Bone marrow (tissue), 2 donors: ENCODE measurements around the gene NDC1.
"Not testable (repeated sequence)": the region's sequence is repeated elsewhere in the genome, so short reads cannot be mapped to it uniquely, and the experiment has no call there.

Experiments
- DNase-seq, 2 donors: peaks; one replicate each; lab custom pipeline; 2025; lab: John Stamatoyannopoulos, UW

The NDC1 gene

GRCh38 chr1:53763911-53764310, 74.2 kb downstream of the NDC1 start:
- no peak for DNase-seq

- no peak for DNase-seq
These were observed 74.6 kb downstream of the NDC1 start for GRCh38 chr1:53763461-53763860.

- not testable (repeated sequence) for DNase-seq
These were observed 77.6 kb downstream of the NDC1 start for GRCh38 chr1:53760497-53760896.

- DNase-seq: no peak
These were observed 82.2 kb downstream of the NDC1 start for GRCh38 chr1:53755874-53756273.

DNA sequence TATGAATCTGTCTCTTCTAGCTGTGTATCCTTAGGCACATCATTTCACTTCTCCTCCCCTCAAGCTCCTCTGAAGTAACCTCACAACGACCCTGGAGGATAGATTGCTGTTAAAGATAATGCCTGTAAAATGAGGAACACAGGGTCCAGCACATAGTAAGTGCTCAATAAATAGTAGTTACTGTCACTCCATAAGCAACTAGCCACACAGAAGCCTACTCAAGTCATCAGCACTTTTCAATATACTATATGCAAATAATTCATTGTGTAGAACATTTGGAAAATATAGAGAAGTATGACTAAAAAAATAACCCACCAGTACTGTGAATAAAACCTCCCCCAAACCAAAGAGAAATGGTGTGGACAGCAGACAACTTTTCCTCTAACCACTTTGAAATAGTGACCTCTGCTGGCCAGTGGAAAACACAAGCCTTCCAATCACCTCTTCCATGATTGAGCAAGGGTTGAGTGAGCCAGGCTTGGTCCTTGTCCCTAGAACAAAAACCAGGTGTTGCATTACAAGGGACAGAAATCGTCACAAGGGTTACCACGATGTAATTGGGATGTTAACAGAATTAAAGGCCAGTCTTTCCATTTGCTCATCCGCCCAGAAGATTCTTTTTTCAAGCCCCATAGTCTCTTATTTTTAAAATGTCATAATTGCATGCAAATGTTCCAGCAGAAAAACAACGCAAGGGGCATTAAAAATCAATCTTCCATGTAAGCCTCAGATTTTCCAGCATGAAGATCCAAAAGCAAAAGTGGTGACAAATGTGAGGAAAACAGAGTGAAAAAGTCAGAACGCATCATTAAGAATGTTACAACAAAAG, 83.4 kb downstream of the NDC1 start:
- peak in 1 of 2 donors; percentile 43 for DNase-seq

DNA sequence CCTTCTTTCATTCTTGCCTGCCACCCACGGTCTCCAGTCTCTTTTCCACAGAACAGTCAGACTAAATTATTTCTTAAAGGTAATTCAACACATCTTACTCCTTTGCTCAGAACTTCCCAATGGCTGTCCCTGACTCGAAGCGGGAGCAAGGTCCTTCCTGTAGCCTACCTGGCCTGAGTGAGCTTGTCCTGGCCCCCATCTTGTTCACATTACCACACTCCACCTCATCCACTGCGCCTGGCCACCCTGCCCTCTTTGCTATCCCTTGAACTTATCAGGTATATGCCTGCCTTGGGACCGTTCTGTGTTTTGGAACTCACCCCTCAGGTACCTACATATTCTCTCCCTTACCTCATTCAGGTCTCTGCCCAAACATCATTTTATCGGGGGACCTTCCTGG, 85.8 kb downstream of the NDC1 start:
- DNase-seq: no peak

DNA sequence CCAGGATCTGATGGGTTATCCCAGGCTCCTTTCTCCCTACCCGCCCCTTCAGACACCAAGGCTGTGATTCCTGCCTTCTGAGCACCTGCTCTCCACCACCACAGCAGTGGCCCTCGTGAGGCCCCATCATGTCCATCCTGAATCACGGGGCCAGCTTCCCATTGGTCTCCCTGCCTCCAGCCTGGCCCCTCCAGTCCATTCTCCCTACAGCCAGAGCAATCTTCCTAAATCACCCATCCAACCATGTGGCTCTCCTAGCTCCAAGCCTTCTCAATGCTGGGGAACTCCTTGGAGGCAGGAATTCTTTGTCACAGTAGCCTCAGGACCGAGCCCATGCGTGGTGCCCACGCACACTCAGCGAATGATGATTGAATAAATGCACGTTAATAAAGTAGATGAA, 90.3 kb downstream of the NDC1 start:
- DNase-seq: no peak

DNA sequence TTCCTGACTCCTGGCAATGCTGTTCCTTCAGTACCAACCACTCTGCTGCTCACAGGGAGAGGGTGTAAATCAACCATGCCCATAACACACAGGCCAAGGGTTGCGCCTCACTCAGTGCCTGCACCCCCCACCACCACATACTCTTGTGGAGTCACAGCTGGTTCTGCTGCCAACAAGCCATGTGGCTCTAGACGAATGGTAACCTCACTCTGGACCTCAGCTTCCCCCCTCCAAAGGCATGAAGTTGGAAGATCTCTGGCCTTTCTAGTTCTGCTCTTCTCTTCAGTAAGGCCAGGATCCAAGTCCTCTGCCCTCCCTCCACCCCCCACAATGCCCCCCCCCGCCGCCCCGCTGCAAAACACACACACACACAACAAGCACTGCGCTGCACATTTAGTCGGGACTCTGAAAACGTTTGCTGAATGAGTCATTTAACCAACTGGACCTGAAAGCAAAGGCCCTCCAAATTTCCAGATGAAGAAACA, 97.4 kb downstream of the NDC1 start:
- DNase-seq: no peak

DNA sequence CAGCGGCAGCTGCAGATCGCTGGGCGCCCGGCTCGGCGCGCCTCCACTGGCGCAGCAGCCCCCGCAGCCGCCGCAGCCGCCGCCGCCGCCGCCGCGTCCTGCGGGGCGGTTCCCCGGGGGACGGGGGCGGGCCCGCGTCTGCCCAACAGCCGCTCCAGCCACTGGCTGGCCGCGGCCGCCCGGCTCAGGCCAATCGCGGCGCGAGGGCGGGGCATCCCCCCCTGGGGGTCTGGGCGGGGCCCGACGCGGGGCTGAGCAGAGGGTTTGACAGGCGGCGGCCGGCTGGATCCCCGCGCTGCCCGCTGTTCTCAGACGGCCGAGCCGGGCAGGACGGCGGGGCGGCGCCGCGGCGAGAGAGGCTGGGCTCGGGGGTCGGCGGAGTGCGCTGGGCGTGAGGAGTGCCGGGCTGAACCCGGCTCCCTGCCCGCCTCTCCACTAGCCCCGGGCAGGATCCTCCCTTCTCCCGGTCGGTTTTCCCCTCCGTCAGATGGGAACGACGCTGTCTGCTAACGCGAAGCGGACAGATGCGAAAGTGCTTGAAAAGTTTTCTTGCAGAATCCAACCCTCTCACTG, 98.9 kb downstream of the NDC1 start, which contains the start of gene GLIS1:
TSS of gene GLIS1 (minus strand) at position 56 of the 573 bp plus-strand sequence. CDS start 1,100 bp downstream, outside the sequence.
- DNase-seq: peak in 1 of 2 donors; percentile 18

DNA sequence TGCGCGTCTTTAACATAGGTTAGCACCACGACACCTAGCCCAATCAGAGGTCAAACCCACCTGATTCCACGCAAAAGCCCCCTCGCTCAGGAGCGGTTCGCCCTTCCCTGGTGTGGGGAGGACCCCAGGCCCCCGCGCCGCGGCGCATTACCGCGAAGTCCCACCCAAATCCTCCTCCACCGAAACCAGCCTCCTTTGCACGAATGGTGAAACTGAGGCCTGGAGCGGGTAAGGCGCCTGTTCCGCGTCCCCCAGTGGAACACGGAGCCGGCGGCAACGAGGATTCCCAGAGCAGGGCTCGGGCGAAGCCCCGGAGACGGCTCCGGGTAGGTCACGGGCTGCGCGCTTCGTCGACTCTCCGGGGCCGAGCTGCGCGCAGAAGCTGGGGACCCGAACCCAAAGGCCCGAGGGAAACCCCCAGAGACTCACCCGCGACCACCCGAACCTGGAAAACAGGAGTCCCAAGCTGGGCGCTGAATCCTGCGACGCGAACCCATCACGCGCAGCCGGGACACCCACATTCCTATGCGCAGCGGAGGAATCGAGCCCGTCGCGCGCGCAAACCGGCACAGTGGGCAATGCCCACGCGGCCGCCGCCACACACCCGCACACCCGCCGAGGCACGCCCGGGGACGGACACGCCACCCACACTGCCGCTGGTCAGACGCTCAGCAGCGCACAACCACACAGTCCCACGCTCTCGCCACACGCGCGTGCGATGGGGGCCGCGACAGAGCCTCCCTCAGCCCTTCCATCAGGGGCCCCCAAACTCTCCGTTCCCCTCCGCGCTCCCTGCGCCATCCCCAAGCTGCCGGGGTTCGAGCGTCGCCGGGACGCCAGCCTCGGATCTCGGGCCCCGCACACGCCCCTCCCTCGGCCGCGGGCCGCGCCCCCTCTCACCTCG, 99.6 kb downstream of the NDC1 start:
- DNase-seq: no peak

DNA sequence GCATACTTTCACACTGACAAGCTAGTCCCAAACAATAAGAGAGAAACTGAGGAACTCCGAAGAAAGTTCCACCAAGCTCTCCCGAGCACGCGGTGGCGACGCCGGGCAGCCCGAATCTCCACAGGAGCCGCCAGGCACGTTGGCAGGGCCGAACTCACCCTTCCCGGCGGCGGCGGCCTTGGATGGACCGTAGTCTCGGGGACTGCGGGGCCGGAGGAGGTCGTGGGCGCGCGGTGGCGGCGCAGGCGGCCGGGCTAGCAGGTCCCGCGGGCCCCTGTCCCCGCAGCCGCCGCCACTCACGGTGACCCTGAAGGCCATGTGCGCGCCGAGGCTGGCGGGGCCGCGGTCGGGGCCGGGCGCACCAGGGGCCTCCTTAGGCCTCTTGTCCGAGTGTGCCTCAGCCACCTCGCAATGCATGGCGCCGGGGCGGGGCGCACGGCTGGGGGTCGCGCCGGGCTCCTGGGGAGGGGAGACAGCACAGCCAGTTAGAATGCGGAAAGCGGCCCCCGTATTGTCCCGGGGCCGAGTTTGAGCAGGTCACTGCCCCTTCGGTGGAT, 100.4 kb downstream of the NDC1 start:
- no peak for DNase-seq

- DNase-seq: no peak
These were observed 101.8 kb downstream of the NDC1 start for GRCh38 chr1:53736290-53736689.

GRCh38 chr1:53735681-53736080, 102.4 kb downstream of the NDC1 start:
- DNase-seq: no peak

DNA sequence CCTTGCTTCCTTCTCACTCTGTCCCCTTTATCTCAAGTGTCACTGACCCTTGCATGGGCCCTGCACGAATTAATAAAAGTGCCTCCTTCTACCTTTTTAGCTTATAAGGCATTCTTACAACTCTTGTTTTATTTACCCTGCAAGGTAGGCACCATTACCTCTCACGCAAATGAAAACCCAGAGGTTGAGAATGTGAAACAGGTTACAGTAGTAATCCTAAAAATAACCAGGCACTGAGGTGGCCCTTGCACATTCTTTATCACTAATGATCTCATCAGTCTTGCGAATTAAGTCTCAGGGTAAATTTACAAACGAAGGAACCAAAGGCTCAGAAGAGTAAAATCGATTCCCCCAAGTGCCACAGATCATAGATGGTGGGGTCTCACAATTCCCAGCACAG, 102.8 kb downstream of the NDC1 start:
- DNase-seq: no peak

DNA sequence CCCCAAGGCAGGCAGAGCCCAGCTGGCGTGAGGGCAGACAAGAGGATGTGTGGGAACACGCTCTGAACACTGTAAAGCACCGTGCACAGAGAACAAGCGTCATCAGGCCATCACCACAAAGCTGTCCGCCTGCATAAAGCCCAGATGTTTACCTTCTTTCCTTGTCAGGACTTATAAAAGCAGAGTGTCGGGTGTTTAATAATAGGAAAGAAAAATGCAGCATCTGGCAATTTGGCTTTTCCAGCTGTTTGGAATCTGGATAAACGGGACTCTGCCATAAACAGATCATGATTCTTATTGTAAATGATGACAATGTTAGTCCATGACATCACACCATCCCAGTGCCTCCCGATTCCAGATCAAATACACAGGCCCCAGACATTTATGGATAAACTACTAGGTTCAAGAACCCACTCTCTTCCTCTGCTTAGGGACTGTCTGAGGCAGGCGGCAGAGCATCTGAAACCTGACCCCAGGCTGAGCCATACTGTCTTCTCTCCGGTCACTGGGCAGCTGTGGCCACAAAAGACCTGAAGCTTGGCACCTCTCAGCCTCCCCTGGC, 103.4 kb downstream of the NDC1 start:
- no peak for DNase-seq

- DNase-seq: no peak
These were observed 104.0 kb downstream of the NDC1 start for GRCh38 chr1:53733975-53734649.

DNA sequence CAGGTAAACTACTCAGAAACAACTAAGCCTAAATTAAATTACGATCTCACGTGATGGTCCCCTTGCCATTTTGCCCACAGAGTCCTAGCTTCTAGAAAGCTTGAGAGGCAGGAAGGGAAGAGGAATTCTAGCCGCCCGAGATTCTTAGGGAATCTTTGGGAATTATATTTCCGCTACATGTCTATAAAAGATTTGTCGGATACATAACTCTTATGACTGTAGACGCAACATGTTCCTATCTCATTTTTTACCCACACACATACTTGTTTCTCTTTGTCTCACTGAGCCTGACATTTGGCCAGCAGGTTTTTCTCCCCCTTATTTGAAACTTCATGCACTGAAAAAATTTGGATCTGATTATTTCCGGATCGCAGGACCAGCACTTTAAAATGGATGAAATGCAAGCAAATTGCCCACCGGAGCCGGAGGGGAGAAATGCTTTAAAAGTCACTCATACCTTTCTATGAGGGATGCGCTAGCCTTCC, 104.6 kb downstream of the NDC1 start:
- DNase-seq: no peak

GRCh38 chr1:53732912-53733317, 105.2 kb downstream of the NDC1 start:
- DNase-seq: no peak

DNA sequence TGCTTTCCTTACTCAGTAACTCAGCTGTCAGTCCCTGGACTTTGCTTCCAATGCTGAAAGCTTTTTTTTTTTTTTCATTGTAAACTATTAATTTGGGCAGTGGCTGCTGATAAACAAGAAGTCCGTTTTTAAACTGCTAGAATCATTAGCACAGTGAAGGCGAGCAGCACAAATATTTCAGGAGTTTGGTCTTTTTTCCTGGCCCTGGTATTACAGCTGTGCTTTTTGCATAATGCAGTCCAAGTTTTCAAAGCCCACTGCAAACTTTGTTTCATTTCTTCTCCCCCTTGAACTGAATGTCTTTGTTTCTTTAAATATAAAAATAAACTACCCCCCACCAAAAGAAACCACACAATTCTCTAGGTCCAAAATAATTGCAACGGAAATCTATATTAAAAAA, 105.7 kb downstream of the NDC1 start:
- DNase-seq: no peak

GRCh38 chr1:53731779-53732305, 106.3 kb downstream of the NDC1 start:
- DNase-seq: no peak
